CD4-positive, alpha-beta T cell treated with Interleukin-15 for 1 hour (primary cell): ENCODE results near the gene HDAC5.
A peak's percentile ranks its signal among the peaks of the same experiment; 100 is the strongest.

ENCODE experiments used
- DNase-seq: peaks from one replicate; pipeline ENCODE4 v3.0.0-alpha.2; 2020

The HDAC5 gene

DNA sequence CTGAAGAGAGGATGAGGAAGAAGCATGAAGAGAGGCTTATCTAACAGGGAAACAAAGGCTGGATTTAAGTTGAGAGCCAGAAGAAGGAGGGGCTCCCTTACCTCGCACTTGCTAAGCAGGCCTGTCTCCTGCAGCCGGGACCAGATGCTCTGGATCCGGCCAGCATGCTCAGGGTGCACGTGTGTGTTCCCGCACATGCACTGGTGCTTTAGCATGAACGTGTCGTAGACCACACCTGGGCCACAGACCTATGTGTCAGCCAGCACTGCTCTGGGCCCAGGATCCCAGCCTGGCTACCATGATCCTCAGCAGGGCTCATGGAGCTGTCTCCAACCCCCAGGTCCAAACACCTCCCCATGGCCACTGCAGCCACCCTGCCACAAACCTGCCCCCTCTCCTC is 38.5 kb downstream of the HDAC5 start:
- DNase-seq = no peak

DNA sequence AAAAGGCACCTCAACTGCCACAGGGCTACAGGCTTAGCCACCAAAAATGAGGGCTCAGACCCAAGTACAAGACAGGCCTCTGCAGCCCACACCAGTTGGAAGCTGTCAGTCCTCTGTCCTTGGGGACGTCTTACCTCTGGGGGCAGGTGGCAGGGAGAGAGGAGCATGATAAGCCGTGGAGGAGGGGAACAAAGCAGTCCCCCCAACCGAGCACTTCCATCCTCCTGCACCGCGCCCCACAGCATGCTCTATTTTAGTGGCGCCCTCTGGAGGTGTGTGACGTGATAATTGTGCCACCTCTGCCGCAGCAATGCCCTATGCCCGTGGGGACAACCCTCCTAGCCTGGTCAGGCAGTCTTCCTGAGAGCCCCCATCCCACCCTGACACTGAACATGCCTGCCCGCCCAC is 39.3 kb downstream of the HDAC5 start:
- DNase-seq = no peak

DNA sequence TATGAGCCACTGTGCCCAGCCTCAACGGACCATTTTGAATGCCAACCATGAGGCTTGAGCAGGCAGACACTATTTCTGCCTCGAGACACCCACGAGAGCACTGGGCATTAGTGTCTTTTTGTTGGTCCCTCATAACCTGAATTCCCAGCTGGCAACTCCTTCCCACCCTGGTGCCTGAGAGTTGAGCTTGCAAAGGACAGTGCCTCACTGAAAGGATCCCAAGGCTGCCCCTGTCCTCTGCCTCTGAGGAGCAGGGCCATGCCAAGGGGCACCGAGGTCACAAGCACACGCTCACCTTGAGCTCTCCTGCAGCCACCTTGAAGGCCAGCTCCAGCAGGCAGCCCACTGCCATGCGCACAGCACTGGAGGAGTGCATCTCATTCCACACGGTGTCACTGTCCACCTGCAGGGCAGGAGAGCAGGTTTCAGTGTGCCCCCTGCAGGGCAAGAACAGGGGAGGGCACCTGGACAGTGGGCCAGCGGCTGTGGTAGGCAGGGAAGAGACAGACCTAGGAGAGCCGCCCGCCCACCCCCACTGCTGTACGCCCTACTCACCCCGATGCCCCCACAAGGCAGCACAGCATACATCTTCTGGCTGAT is 40.1 kb downstream of the HDAC5 start:
- DNase-seq = no peak

DNA sequence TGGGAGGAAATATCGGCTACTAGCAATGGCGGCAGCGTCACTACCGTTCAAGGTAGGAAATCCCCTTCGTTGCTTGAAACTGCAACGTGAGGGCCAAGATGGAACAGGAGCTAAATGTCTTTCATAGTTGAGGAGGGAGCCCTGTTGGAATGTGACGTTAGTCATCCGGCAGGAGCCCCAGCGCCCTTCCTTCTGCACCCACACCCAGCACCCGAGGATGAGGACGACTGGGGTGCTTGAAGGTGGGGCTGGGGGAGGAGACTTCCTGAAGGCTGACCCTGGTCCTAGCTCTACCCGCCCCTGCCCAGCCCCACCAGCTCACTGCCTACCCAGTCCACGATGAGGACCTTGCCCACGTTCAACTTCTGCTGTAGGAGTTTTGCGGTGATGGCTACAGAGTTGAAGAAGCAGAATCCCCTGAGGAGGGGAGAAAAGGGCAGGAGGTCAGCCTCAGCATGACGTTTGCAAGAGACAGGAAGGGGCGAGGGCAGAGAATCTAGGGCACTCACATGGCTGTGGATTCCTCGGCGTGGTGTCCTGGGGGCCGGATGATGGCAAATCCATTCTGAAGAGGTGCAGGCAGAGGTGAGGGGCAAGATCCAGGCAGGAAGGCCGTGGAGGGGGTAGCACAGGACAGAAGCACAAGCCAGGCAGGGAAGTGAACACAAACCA is 41.0 kb downstream of the HDAC5 start:
- no peak for DNase-seq

DNA sequence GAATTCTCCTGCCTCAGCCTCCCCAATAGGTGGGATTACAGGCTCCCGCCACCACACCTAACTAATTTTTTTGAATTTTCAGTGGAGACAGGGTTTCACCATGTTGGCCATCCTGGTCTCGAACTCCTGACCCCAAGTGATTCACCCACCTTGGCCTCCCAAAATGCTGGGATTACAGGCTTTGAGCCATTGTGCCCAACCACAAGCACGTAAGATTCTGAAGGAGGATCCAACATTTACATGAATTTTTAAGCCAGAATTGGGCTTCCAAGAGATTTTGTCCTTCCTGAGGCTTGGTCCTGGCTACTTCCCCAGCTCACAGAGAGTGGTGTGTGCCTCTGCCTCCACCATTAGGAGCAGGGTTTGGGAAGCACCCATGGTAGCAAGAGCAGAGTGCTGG is 41.8 kb downstream of the HDAC5 start:
- no peak for DNase-seq

DNA sequence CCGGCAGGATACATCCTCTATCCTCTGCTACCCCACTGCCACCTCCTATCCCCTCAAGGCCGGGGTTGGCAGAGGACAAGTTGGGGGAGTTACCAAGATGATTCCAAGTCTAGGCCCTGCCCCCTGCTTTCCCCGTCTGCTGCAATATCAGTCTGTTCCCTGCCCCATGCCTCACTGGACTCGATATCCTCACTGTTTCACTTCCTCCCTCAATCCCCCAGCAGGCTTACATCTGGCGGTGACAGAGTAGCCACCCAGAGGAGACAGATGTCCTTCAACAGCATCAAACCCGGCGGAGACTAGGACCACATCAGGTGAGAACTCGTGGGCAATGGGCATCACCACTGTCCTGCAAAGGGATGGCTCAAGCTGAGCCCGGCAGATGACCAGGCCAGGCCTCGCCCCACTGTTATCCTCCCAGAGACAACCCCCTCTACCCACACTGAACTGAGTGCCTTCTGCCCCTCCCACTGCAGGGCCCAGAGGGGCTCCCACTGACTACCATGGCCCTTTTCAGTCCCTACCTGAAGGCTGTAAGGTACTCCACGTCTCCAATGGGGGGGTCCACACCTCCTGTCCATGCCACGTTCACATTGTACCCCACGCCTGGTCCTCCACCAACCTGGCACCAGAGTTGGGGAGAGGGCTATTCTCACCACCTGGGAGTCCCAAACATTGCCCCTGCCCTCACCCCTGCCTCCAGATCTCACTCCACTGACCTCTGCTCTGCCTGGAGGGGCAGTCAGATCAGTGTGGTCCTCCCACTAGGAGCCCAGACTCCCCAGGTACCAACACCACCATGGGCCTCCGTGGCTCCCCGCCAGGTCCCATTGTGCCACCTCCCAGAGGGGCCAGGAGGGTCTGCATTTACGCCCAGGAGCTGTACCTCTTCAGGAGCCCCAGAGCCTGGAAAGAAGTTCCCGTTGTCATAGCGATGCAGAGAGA is 43.3 kb downstream of the HDAC5 start:
- DNase-seq = no peak

DNA sequence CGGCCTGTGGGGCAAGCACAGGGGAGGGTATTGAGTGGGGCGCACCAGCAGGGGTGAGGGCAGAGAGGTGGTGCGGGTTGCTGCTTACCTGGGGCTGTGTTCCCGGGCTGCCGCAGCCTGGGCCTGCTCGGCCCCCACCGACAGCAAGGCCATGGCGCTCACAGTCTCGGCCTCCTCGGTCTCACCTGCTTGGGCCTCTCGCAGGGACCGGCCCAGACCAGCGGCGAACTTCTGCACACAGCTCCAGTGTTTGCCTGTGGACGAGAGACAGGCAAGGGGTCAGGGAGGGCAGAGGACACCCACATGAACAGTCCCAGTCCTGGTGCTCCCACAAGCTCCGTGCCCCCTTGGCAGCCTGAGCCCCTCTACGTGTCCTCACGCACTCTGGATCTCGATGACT is 45.0 kb downstream of the HDAC5 start:
- no peak for DNase-seq

DNA sequence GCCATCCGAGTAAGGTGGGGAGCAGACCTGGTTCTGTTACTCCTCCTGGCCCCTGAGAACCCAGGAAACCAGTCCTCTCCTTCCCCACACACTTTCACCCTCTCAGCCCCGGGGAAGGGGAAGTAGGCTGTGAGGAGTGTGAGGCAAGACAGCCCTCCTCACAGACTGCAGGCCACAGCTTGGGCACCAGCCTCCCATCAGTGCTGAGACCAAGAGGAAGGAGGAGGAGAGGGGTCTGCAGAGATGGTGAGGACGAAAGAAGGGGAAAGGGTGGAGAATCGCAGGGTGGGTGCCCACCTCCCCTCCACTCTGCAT is 45.9 kb downstream of the HDAC5 start:
- peak; percentile 38 for DNase-seq

DNA sequence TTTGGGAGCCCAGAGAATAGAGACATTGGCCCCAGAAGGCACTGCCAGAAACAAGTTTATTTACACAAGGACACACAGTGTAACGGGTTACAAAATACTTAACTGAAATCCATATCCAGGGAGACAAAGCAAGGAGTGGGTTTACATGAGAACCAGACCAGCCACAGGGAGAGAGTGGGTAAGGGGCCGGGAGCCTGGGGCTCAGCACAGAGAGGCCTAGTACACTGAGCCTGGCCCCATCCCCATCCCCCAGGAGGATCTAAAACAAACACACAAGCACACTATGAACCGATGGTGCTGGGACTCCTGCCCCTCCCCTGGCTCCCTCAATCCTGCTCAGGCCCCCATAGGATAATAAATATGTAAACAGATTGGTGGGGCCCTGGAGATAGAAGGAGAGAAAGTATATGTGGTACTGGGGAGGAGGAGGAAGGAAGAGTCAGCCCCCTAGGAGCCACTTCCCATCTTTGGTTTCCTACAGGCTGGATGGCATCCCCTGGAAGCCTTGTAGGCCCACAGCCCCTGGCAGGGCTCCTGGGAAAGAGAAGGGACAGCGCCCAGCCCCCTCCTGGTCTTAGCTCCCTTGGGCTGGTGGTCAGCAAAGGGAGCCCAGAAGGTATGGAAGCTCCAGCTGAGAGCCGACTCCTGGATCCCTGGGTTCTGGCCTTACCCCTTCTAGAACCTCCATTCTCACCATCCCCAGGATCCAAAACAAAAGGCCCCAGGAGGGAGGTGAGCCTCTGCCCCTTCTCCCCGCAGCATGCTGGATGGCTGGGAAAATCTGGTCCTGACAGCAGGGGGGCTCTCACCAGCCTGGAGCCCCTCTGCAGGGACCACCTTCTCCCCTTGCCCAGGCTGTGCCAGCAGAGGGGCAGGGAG is 46.5 kb downstream of the HDAC5 start:
- DNase-seq = no peak

DNA sequence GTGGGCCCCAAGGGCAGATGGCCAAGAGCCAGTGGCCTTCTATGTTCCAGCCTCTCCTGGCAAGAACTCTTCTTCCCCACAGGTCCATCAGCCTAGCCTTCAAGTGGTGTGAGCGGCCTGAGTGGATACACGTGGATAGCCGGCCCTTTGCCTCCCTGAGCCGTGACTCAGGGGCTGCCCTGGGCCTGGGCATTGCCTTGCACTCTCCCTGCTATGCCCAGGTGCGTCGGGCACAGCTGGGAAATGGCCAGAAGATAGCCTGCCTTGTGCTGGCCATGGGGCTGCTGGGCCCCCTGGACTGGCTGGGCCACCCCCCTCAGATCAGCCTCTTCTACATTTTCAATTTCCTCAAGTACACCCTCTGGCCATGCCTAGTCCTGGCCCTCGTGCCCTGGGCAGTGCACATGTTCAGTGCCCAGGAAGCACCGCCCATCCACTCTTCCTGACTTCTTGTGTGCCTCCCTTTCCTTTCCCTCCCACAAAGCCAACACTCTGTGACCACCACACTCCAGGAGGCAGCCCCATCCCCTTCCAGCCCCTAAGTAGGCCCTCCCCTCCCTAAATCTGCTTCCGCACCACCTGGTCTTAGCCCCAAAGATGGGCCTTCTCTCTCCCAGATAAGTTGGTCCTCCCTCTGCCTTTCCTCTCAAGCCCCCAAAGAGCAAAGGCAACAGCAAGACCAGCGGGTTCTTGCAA is 47.7 kb downstream of the HDAC5 start:
- no peak for DNase-seq

DNA sequence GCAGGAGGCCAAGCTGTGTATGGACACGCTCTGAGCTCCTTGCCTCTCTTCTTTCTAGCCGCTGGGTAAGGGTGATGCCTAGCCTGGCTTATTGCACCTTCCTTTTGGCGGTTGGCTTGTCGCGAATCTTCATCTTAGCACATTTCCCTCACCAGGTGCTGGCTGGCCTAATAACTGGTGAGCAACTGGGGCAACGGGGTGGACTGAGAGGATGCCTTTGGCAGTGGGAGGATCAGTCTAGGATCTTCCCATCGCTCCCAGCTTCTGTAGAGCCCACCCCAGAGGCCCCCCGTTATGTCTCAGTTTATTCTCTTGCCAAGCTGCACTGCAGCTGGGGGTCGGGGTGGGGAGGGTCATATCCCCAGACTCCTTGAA is 48.5 kb downstream of the HDAC5 start:
- no peak for DNase-seq

DNA sequence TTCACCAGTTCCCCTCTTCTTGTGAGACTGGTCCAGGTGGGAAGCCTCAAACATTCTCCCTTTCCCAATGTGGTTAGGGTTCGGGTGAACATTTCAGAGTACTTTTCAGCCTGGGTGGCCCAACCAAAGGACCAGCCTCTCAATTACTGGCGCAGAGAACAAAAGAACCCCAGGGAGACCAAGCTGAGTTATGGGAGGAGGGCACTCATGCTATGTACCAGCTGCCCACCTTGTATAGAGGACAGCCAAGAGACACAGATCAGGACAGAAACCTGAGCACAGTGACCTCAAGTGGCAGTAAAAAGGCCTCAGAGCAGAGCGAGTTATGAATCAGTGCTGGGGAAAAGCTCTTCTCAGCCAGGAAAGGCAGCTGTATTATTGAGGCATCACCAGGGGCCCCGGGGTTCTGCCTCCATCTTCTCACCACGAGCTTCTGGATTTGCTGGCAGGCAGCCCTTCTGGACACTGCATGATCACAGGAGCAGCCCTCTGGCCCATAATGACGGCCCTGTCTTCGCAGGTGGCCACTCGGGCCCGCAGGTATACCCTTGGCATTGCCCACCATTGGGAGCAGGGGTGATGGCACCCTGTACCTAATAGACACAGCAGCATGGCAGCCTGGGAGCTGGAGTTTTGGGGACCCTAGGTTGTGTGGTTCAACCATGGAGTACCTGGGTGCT is 49.1 kb downstream of the HDAC5 start:
- no peak for DNase-seq

DNA sequence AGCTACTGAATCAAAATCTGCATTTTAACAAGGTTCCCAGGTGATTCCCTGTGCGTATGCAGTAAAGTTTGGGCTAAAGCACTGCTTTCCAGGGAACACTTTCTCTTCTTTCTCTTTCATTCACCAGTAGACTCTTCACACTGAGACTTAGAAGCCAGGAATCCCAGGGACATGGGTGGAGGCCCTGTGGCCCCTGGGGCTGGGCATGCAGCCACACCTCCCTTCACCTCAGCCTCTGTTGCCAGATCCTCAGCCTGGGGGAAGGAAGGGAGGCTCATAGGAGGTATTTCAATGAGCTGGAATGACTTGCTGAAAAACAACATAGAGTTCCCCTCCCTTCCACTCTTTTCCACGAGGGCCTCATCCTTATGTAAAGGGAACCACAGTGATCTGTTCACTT is 51.7 kb downstream of the HDAC5 start:
- no peak for DNase-seq

DNA sequence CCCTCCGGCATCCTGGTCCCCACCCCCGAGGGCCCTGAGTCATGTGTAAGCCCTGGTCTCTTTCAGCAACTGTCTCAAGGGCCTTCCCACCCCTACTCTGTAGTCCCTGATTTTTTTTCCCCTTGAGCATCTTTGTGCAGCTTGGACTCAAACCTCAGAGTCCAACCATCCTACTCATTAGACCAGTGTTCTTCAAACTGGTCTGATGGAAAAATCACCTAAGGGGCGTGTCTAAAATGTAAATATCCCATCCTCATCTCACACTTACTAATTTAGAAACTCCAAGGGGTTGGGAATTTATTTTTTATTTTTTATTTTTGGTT is 52.3 kb downstream of the HDAC5 start:
- DNase-seq = no peak

DNA sequence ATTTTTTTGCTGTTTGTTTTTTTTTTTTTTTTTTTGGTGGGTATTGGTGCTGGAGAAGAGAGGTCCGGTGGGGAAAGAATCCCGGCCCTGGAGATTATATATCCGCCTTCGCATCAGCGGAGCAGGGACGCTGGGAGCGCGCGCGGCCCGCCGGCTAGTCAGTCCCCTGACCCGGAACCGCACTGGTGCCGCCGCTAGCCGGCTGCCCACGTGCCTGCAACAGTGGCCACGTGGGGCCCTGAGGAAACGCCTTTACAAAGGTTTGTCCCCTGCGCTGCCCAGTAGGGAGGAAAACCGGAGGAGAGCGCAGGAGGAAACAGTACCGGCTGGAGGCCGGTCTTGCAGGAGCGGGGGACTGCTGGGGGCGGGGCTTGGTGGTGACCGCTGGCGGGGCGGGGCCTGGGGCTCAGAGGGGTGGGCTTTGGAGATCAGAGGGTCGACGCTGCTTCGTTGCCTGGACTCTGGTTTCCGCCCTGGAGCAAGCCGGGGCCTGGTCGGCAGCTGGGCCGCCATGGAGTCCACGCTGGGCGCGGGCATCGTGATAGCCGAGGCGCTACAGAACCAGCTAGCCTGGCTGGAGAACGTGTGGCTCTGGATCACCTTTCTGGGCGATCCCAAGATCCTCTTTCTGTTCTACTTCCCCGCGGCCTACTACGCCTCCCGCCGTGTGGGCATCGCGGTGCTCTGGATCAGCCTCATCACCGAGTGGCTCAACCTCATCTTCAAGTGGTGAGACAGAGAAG is 52.8 kb downstream of the HDAC5 start, which contains the start of gene G6PC3:
Gene G6PC3, plus strand, starts transcription at position 281 of the 743 bp plus-strand sequence. Its CDS starts 231 bp downstream, at position 512.
- peak; percentile 87 for DNase-seq

DNA sequence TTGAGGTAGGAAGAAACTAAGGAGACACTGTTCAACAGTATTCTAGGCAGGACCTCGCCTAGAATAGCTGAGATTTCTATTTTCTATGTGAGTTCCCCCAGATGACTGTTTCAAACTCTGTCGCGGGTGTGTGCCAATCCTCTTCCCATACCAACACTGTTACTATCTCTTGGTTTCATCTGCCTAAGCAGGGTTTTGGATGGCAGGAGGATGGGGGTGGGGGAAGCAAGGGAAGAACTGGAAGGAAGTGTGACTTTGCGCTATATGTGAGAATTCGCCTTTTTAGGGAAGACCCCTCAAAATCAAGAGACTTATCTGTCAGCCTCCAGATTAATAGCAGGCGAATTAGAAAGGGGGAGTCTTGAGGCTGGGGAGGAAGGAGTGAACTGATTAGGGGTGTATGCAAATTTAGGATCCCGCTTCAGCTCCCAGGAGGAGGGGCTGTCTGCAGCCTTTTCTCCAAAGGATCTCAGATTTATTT is 53.4 kb downstream of the HDAC5 start:
- DNase-seq = no peak

DNA sequence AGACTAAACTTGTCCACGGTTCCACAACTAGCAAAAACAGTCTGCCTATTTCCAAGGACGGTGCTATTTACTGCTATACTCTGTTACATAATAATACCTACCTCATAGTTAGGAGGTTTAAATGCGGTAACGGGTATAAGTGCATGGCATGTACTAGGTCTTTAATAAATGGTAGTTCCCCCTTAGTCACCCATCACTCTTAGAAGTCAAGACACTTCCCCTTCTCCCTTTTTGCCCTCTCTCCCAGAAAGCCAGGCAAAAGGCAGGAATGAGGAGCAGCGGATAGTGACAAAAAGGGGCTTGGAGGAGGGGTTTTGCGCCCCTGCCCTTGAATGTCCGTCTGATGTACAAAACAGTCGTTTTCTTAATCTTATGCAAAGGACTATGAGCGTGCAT is 55.9 kb downstream of the HDAC5 start:
- no peak for DNase-seq

DNA sequence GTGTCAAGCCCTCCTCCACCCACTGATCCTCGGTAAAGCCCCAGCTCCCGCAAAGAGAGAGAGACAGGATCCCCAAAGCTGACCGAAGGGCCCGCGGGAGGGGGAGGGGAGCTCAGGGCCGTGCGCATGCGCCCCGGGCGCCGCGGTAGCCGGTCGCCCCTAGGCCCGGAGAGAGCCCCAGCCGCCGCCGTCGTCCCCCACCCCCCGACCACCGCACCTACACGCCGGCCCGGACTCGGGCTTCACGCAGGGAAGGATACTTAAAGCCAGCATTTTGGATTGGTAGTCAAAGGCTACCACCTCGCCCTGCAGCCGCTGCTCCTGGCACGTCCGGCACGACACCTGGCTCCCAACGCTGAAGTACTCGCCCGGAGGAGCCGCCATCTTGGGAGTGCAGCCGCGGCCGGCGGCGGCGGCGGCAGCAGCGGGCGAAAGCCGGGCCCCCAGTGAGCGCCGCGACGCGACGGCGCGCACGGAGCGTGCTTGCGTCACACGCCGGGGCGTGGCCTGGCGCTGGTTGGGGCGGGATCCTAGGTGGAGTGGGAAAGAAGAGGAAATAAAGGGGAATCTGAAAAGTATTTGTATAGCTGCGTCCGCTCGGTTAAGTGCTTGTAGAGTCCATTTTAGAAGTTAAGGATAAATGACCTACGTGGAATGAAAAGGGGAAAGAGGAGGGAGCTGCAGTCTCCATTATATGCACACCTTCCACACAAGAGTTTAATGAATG is 57.1 kb downstream of the HDAC5 start, which contains the start of gene LSM12:
Gene LSM12, minus strand, starts transcription at position 468 of the 727 bp plus-strand sequence. Its CDS starts 84 bp downstream, at position 384.
- peak; percentile 87 for DNase-seq

DNA sequence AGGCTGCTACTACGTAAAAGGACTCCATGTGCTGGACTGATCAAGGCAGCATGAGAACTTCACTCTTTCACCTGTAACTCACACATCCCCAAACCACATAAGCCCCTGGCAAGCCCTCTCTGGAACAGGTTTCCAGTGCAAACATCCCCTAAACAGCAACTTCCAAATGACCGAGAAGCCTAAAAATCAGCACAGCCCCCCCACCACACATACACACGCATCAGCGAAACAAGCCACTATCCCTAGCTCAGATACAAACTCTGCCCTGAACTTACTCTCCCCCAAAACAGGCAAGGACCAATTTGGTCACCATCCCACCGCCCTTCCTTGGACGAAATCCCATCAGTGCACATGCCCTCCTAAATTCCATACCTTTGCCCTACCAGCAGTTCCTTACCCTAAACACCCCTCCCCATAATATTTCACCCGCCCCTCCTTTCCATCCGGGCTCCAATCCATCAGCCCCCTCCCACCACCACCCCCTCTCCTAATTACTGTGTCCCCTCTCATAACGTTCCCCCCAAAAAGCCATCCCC is 57.7 kb downstream of the HDAC5 start:
- no peak for DNase-seq
